ENCODE data around the gene LRCOL1. TPM values are rescaled to one million over a fixed set of nuclear protein-coding genes. Genes with fewer than 3 reads are reported as not detected.
A peak's percentile ranks its signal among the peaks of the same experiment; 100 is the strongest.

LRCOL1 gene
- polyA plus RNA-seq, 3 donors, result not detected

DNA sequence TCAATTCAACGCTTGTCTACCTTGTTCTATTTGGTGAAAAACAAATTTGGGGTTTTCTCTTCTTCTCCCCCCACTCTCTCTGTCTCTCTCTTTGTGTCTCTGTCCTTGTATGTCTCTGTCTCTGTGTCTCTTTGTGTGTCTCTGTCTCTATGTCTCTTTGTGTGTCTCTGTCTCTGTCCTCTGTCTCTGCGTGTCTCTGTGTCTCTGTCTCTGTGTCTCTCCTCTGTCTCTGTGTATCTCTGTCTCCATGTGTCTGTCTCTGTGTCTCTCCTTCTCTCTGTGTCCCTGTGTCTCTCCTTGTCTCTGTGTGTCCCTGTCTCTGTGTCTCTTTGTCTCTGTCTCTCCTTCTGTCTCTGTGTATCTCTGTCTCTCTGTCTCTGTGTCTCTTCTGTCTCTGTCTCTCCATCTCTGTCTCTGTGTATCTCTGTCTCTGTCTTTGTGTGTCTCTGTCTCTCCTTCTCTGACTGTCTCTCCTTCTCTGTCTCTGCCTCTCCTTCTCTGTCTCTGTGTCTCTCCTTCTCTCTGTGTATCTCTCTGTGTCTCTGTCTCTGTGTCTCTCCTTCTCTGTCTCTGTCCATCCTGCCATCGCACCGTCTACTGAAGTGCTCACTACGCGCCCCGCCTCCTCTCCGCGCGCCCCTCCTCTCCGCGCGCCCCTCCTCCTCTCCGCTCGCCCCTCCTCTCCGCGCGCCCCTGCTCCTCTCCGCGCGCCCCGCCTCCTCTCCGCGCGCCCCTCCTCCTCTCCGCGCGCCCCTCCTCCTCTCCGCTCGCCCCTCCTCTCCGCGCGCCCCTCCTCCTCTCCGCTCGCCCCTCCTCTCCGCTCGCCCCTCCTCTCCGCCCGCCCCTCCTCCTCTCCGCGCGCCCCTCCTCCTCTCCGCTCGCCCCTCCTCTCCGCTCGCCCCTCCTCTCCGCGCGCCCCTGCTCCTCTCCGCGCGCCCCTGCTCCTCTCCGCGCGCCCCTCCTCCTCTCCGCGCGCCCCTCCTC lies 12.8 kb downstream of the LRCOL1 start:
- Histone ChIP-seq H3K4me1 (ENCODE audit: control insufficient read depth in 1 of 2, insufficient read depth in 2 of 2, low read length in 2 of 2) (peaks cover 17 to 20% of the 10 kb centered on the region in 2 donors), H3K36me3 (replicated peaks in 1 of 2; ENCODE audit: control insufficient read depth in 1 of 2, insufficient read depth in 2 of 2, low read length in 2 of 2) (no peaks in the 10 kb centered on the region), H3K27ac (ENCODE audit: low read depth in 1 of 2, low read length in 2 of 2) (no peak overlapping the region), H3K9ac (ENCODE audit: insufficient read depth, low read length, poor library complexity, severe bottlenecking) (no peak overlapping the region), H3K4me2 (replicated peaks; ENCODE audit: extremely low read depth, low read length, poor library complexity, severe bottlenecking) (peak overlapping the region; percentile 61), H2AFZ (ENCODE audit: insufficient read depth, low read depth, low read length, poor library complexity, severe bottlenecking) (peak overlapping the region; percentile 38), H3K27me3 (ENCODE audit: control insufficient read depth in 2 of 2, insufficient read depth in 2 of 2, low read length in 2 of 2) (peaks cover 0 to 45% of the 10 kb centered on the region in 2 donors), H4K20me1 (ENCODE audit: insufficient read depth, low read length) (no peaks in the 10 kb centered on the region), H3K79me2 (ENCODE audit: insufficient read depth, low read length) (no peaks in the 10 kb centered on the region), H3K4me3 (replicated peaks in 1 of 3; ENCODE audit: low read depth in 2 of 3, low read length in 3 of 3) (peak overlapping the region in 2 of 3 experiments; percentile 2 to 68), H3K9me3 (replicated peaks in 1 of 2; ENCODE audit: control insufficient read depth in 1 of 2, insufficient read depth in 1 of 2, low read length in 2 of 2) (no peaks in the 10 kb centered on the region)
- Mint-ChIP-seq H3K9me3 (peaks cover 2 to 17% (median 5%) of the 10 kb centered on the region in 7 donors), H3K4me3 (peak overlapping the region; percentile 77 to 87), H3K27me3 (ENCODE audit: low read depth in 3 of 3) (peaks cover 50 to 59% (median 54%) of the 10 kb centered on the region in 3 donors), H3K36me3 (no peaks in the 10 kb centered on the region), H3K4me1 (peaks cover 27% of the 10 kb centered on the region), H3K27ac (no peak overlapping the region)
- 19% methylated on average over 3 of the region's 58 CpGs for WGBS (ENCODE audit: insufficient coverage)
- intact Hi-C loops (cut with micrococcal nuclease), result no loop called here
- TF ChIP-seq, protein P1, sequence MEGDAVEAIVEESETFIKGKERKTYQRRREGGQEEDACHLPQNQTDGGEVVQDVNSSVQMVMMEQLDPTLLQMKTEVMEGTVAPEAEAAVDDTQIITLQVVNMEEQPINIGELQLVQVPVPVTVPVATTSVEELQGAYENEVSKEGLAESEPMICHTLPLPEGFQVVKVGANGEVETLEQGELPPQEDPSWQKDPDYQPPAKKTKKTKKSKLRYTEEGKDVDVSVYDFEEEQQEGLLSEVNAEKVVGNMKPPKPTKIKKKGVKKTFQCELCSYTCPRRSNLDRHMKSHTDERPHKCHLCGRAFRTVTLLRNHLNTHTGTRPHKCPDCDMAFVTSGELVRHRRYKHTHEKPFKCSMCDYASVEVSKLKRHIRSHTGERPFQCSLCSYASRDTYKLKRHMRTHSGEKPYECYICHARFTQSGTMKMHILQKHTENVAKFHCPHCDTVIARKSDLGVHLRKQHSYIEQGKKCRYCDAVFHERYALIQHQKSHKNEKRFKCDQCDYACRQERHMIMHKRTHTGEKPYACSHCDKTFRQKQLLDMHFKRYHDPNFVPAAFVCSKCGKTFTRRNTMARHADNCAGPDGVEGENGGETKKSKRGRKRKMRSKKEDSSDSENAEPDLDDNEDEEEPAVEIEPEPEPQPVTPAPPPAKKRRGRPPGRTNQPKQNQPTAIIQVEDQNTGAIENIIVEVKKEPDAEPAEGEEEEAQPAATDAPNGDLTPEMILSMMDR (IDR thresholded peaks at IDR 0.05), result no peak
- no peak for DNase-seq

DNA sequence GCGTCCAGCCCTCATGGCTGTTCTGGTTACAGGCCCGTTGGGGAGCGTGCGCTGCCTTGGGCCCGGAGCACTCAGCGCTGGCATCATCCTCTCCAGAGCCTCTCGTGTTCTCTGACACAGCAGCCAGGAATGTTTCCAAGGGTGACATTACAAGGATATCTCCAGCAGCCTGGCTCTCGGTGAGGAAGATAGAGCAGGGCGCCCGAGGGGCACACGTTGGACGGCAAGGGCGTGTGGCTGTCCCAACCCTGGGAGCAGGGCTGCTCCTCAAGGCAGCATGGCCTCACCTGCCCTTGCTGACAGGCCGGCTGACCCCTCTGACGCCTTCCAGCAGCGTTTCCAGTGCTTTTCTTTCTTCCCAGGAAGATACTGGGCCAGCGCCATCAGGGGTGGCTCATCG lies 14.4 kb downstream of the LRCOL1 start:
- Histone ChIP-seq H3K9me3 (replicated peaks in 1 of 2; ENCODE audit: control insufficient read depth in 1 of 2, insufficient read depth in 1 of 2, low read length in 2 of 2) (no peaks in the 10 kb centered on the region), H3K27me3 (ENCODE audit: control insufficient read depth in 2 of 2, insufficient read depth in 2 of 2, low read length in 2 of 2) (peaks cover 0 to 31% of the 10 kb centered on the region in 2 donors), H3K4me2 (replicated peaks; ENCODE audit: extremely low read depth, low read length, poor library complexity, severe bottlenecking) (no peak overlapping the region), H3K4me3 (replicated peaks in 1 of 3; ENCODE audit: low read depth in 2 of 3, low read length in 3 of 3) (no peak overlapping the region), H3K79me2 (ENCODE audit: insufficient read depth, low read length) (no peaks in the 10 kb centered on the region), H3K36me3 (replicated peaks in 1 of 2; ENCODE audit: control insufficient read depth in 1 of 2, insufficient read depth in 2 of 2, low read length in 2 of 2) (no peaks in the 10 kb centered on the region), H3K4me1 (ENCODE audit: control insufficient read depth in 1 of 2, insufficient read depth in 2 of 2, low read length in 2 of 2) (peaks cover 17 to 18% of the 10 kb centered on the region in 2 donors), H2AFZ (ENCODE audit: insufficient read depth, low read depth, low read length, poor library complexity, severe bottlenecking) (no peak overlapping the region), H4K20me1 (ENCODE audit: insufficient read depth, low read length) (no peaks in the 10 kb centered on the region), H3K9ac (ENCODE audit: insufficient read depth, low read length, poor library complexity, severe bottlenecking) (no peak overlapping the region), H3K27ac (ENCODE audit: low read depth in 1 of 2, low read length in 2 of 2) (no peak overlapping the region)
- WGBS (ENCODE audit: insufficient coverage), result 94% methylated on average over 18 of the region's 18 CpGs
- Mint-ChIP-seq H3K27me3 (ENCODE audit: low read depth in 3 of 3) (peaks cover 37 to 51% (median 42%) of the 10 kb centered on the region in 3 donors), H3K4me1 (peaks cover 26% of the 10 kb centered on the region), H3K9me3 (peaks cover 2 to 17% (median 5%) of the 10 kb centered on the region in 7 donors), H3K27ac (no peak overlapping the region), H3K4me3 (peak overlapping the region in 1 of 2 donors; percentile 39), H3K36me3 (no peaks in the 10 kb centered on the region)
- intact Hi-C loops (cut with micrococcal nuclease), result no loop called here
- TF ChIP-seq, protein P1 (IDR thresholded peaks at IDR 0.05), result no peak
- DNase-seq, result no peak
